ENCODE measurements around the gene ATF2. TPM values are rescaled to one million over a fixed set of nuclear protein-coding genes. Genes with fewer than 3 reads are reported as not detected.
A peak's percentile ranks its signal among the peaks of the same experiment; 100 is the strongest.

ATF2 gene
- total and polyA plus RNA-seq, 2 experiments from 2014 or later = 23.0 to 53.5 TPM

DNA sequence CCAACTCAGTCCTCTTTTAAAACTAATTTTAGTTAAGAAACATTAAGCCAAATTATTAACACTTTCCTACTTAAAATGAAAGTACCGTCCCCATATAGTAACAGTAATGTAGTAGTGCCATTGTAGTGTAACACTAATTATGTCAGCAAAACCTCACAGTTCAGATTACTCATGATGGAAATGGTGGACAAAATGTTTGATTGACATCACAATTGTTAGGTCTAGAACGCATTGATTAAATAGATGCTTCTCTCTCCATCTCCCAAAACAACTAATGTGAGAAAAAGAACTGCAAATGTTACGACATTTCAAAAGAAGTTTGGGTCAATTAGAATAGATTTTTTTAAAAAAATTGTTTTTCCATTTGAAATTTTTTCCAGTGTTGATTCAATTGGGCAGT is 1.2 kb upstream of the ATF2 start:
- Histone ChIP-seq H3K79me2 (peaks cover 45% of the 10 kb centered on the region), H4K20me1 (ENCODE audit: insufficient read depth, poor library complexity, severe bottlenecking) (peaks cover 7% of the 10 kb centered on the region), H3K27ac (peak overlapping the region; percentile 76), H3K4me1 (ENCODE audit: insufficient read depth) (peaks cover 5% of the 10 kb centered on the region), H3K9me2 (replicated peaks; ENCODE audit: insufficient read depth) (no peaks in the 10 kb centered on the region), H3K4me2 (peak overlapping the region; percentile 75), H3K27me3 (no peaks in the 10 kb centered on the region), H3K9me3 (ENCODE audit: low read depth) (no peaks in the 10 kb centered on the region), H2AFZ (peak overlapping the region; percentile 26), H3K4me3 (no peak overlapping the region), H3K36me3 (replicated peaks; ENCODE audit: insufficient read depth, low read depth) (no peaks in the 10 kb centered on the region)
- 53% methylated on average over 3 of the region's 3 CpGs for WGBS (ENCODE audit: low lambda C conversion rate, missing lambda C conversion rate)
- TF ChIP-seq EZH2 (IDR thresholded peaks at IDR 0.05; ENCODE audit: borderline replicate concordance) = no peak
- no peak for TF ChIP-seq EZH2phosphoT487 (IDR thresholded peaks at IDR 0.05; ENCODE audit: low read depth, severe bottlenecking, unreplicated experiment)
- no peak for TF ChIP-seq CTCF (IDR thresholded peaks at IDR 0.05; ENCODE audit: poor library complexity)
- DNase-seq (ENCODE audit: low spot score) = no peak

GRCh38 chr2:175168564-175168945 is 552 bp upstream of the ATF2 start:
- Histone ChIP-seq H3K9me2 (replicated peaks; ENCODE audit: insufficient read depth) (no peaks in the 10 kb centered on the region), H4K20me1 (ENCODE audit: insufficient read depth, poor library complexity, severe bottlenecking) (peaks cover 7% of the 10 kb centered on the region), H3K4me1 (ENCODE audit: insufficient read depth) (peaks cover 5% of the 10 kb centered on the region), H3K4me2 (peak overlapping the region; percentile 75), H2AFZ (peak overlapping the region; percentile 26), H3K4me3 (peak overlapping the region; percentile 28), H3K79me2 (peaks cover 51% of the 10 kb centered on the region), H3K27me3 (no peaks in the 10 kb centered on the region), H3K9me3 (ENCODE audit: low read depth) (no peaks in the 10 kb centered on the region), H3K36me3 (replicated peaks; ENCODE audit: insufficient read depth, low read depth) (no peaks in the 10 kb centered on the region), H3K27ac (peak overlapping the region; percentile 76)
- WGBS (ENCODE audit: low lambda C conversion rate, missing lambda C conversion rate) = 0% methylated on average over 11 of the region's 11 CpGs
- TF ChIP-seq CTCF (IDR thresholded peaks at IDR 0.05; ENCODE audit: poor library complexity) = no peak
- TF ChIP-seq EZH2 (IDR thresholded peaks at IDR 0.05; ENCODE audit: borderline replicate concordance) = no peak
- TF ChIP-seq EZH2phosphoT487 (IDR thresholded peaks at IDR 0.05; ENCODE audit: low read depth, severe bottlenecking, unreplicated experiment) = no peak
- DNase-seq (ENCODE audit: low spot score) = no peak

- WGBS (ENCODE audit: low lambda C conversion rate, missing lambda C conversion rate) = under 1% methylated on average over 32 of the region's 32 CpGs
- DNase-seq (ENCODE audit: low spot score) = peak; percentile 61
- H3K27ac ChIP-seq = peak overlapping the region; percentile 92
- no peaks in the 10 kb centered on the region for H3K36me3 ChIP-seq (replicated peaks; ENCODE audit: insufficient read depth, low read depth)
- peak overlapping the region; percentile 98 for H3K4me3 ChIP-seq
- peaks cover 14% of the 10 kb centered on the region for H4K20me1 ChIP-seq (ENCODE audit: insufficient read depth, poor library complexity, severe bottlenecking)
- H2AFZ ChIP-seq = peak overlapping the region; percentile 52
- peak overlapping the region; percentile 75 for H3K4me2 ChIP-seq
- peaks cover 64% of the 10 kb centered on the region for H3K79me2 ChIP-seq
- H3K9me3 ChIP-seq (ENCODE audit: low read depth) = no peaks in the 10 kb centered on the region
- no peaks in the 10 kb centered on the region for H3K27me3 ChIP-seq
- TF ChIP-seq EZH2 (IDR thresholded peaks at IDR 0.05; ENCODE audit: borderline replicate concordance) (no peak), CTCF (IDR thresholded peaks at IDR 0.05; ENCODE audit: poor library complexity) (no peak), EZH2phosphoT487 (IDR thresholded peaks at IDR 0.05; ENCODE audit: low read depth, severe bottlenecking, unreplicated experiment) (no peak)
- peaks cover 5% of the 10 kb centered on the region for H3K4me1 ChIP-seq (ENCODE audit: insufficient read depth)
- no peaks in the 10 kb centered on the region for H3K9me2 ChIP-seq (replicated peaks; ENCODE audit: insufficient read depth)
Measured at GRCh38 chr2:175167076-175167791, 769 bp downstream of the ATF2 start.
